OCI-LY3 (cell line): ENCODE results near the gene MYO5A.

Experiments
- EZH2phosphoT487 ChIP-seq: fragments of 200-600 bp; shearing (Covaris generic); IDR thresholded peaks from 2 replicates; pipeline ENCODE4 v1.6.1; 2018; ENCODE audit warnings: antibody characterized with exemption, mixed run types, low read depth
- TF ChIP-seq, protein P1 (sequence below): fragments of 200-600, 300-600 bp; sonication (generic); IDR thresholded peaks from 2 replicates; pipeline ENCODE4 v1.5.1; 2014; ENCODE audit warnings: antibody characterized with exemption, low read length, low read depth

DNA sequence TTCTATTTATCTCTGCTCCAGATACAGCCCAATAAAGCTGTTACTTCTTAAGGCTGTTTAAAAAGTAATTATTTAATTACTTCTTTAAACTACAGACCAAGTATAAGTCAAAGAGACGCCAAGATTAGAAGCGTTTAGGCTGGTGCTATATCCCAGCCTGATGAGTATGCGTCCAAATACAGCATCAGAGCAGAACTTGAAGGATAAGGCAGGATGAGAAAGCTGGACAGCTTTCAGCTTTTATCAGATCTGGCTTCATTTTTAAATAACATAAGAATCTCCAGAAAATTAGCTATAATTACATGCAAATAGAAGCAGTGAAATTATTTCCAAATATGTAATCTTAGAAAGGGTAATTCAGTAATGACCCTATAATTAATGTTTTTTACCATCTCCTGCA, 122.8 kb downstream of the MYO5A start:
- TF ChIP-seq, protein P1, sequence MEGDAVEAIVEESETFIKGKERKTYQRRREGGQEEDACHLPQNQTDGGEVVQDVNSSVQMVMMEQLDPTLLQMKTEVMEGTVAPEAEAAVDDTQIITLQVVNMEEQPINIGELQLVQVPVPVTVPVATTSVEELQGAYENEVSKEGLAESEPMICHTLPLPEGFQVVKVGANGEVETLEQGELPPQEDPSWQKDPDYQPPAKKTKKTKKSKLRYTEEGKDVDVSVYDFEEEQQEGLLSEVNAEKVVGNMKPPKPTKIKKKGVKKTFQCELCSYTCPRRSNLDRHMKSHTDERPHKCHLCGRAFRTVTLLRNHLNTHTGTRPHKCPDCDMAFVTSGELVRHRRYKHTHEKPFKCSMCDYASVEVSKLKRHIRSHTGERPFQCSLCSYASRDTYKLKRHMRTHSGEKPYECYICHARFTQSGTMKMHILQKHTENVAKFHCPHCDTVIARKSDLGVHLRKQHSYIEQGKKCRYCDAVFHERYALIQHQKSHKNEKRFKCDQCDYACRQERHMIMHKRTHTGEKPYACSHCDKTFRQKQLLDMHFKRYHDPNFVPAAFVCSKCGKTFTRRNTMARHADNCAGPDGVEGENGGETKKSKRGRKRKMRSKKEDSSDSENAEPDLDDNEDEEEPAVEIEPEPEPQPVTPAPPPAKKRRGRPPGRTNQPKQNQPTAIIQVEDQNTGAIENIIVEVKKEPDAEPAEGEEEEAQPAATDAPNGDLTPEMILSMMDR = no peak
- TF ChIP-seq EZH2phosphoT487 = no peak
